Osteoblast (primary cell): Measurements from ENCODE around the gene PTPRD. TPM values are rescaled to one million over a fixed set of nuclear protein-coding genes. Genes with fewer than 3 reads are reported as not detected.

Experiments
- DNase-seq: peaks from one replicate; pipeline ENCODE4 v3.0.0; 2011; ENCODE audit warnings: low spot score, mixed read lengths; ENCODE audit not compliant: insufficient read length; ENCODE audit errors: missing footprints
- H2AFZ ChIP-seq: 2 replicates; pipeline ENCODE4 v1.6.0; 2011; ENCODE audit warnings: mild to moderate bottlenecking, low read length
- H3K27ac ChIP-seq: 2 replicates; pipeline ENCODE4 v1.5.1; 2011; ENCODE audit warnings: mild to moderate bottlenecking, low read depth, low read length, moderate library complexity
- H3K27me3 ChIP-seq: 2 replicates; pipeline ENCODE4 v1.6.0; 2012; ENCODE audit warnings: mild to moderate bottlenecking, control low read depth, inconsistent platforms, low read length, moderate library complexity; ENCODE audit not compliant: insufficient read depth
- H3K36me3 ChIP-seq: 2 replicates; pipeline ENCODE4 v1.5.1; 2011; ENCODE audit warnings: mild to moderate bottlenecking, low read length, control low read depth, moderate library complexity; ENCODE audit not compliant: insufficient read depth
- H3K4me1 ChIP-seq: 2 replicates; pipeline ENCODE4 v1.5.1; 2011; ENCODE audit warnings: mild to moderate bottlenecking, low read length, control low read depth, moderate library complexity; ENCODE audit not compliant: insufficient read depth
- H3K4me2 ChIP-seq: 2 replicates; pipeline ENCODE4 v1.6.0; 2011; ENCODE audit warnings: mild to moderate bottlenecking, low read length; ENCODE audit not compliant: insufficient read depth
- H3K4me3 ChIP-seq: fragments of 200-600 bp; sonication (generic); 3 replicates; pipeline ENCODE4 v1.5.1; 2012; ENCODE audit warnings: mild to moderate bottlenecking, low read length, inconsistent platforms; ENCODE audit not compliant: insufficient read depth
- H3K79me2 ChIP-seq: 2 replicates; pipeline ENCODE4 v1.6.0; 2012; ENCODE audit warnings: mild to moderate bottlenecking, low read length, control low read depth, inconsistent platforms; ENCODE audit not compliant: insufficient read depth
- H3K9me3 ChIP-seq: 2 replicates; pipeline ENCODE4 v1.5.1; 2011; ENCODE audit warnings: low read depth, low read length, control low read depth
- H4K20me1 ChIP-seq: 2 replicates; pipeline ENCODE4 v1.6.0; 2012; ENCODE audit warnings: mild to moderate bottlenecking, low read length, control low read depth; ENCODE audit not compliant: insufficient read depth
- CTCF ChIP-seq: IDR thresholded peaks from 2 replicates; pipeline ENCODE4 v1.5.1; 2011; ENCODE audit warnings: mild to moderate bottlenecking, low read depth, low read length, moderate library complexity; ENCODE audit errors: extremely low read depth
- total RNA-seq: library from RNA; depleted of rRNA; stranded (reverse); fragments of >200 nt; gene quantifications from 2 replicates; pipeline ENCODE4 v1.2.3, GENCODE V29; 2012

Gene PTPRD
- total RNA-seq, 1 donor = 23.9 TPM

- Histone ChIP-seq H3K4me2 (no peak overlapping the region), H2AFZ (no peak overlapping the region), H3K36me3 (no peaks in the 10 kb centered on the region), H3K27ac (no peak overlapping the region), H3K4me1 (no peaks in the 10 kb centered on the region), H3K4me3 (no peak overlapping the region), H4K20me1 (no peaks in the 10 kb centered on the region), H3K79me2 (no peaks in the 10 kb centered on the region), H3K9me3 (no peaks in the 10 kb centered on the region), H3K27me3 (no peaks in the 10 kb centered on the region)
- TF ChIP-seq CTCF = no peak
- no peak for DNase-seq
Observed at GRCh38 chr9:9283159-9283986, 1329.4 kb downstream of the PTPRD start.

- Histone ChIP-seq H4K20me1 (no peaks in the 10 kb centered on the region), H3K4me3 (no peak overlapping the region), H3K36me3 (no peaks in the 10 kb centered on the region), H3K4me1 (no peaks in the 10 kb centered on the region), H3K4me2 (no peak overlapping the region), H3K27me3 (no peaks in the 10 kb centered on the region), H3K79me2 (no peaks in the 10 kb centered on the region), H2AFZ (no peak overlapping the region), H3K9me3 (no peaks in the 10 kb centered on the region), H3K27ac (no peak overlapping the region)
- no peak for TF ChIP-seq CTCF
- no peak for DNase-seq
Observed at GRCh38 chr9:9275601-9276000, 1337.2 kb downstream of the PTPRD start.

GRCh38 chr9:9257999-9258498 lies 1354.8 kb downstream of the PTPRD start:
- H2AFZ ChIP-seq = no peak overlapping the region

More at GRCh38 chr9:9257999-9258498, 1354.8 kb downstream of the PTPRD start:
- no peaks in the 10 kb centered on the region for H4K20me1 ChIP-seq
- no peak for DNase-seq
- no peaks in the 10 kb centered on the region for H3K9me3 ChIP-seq
- no peaks in the 10 kb centered on the region for H3K27me3 ChIP-seq
- H3K27ac ChIP-seq = no peak overlapping the region
- no peak overlapping the region for H3K4me3 ChIP-seq
- no peaks in the 10 kb centered on the region for H3K79me2 ChIP-seq
- H3K4me2 ChIP-seq = no peak overlapping the region
- no peaks in the 10 kb centered on the region for H3K36me3 ChIP-seq
- no peak for TF ChIP-seq CTCF
- no peaks in the 10 kb centered on the region for H3K4me1 ChIP-seq
